ENCODE measurements around the gene SHROOM2. TPM values are rescaled to one million over a fixed set of nuclear protein-coding genes. Genes with fewer than 3 reads are reported as not detected.

Gene SHROOM2
- total RNA-seq, 1 donor from 2014 or later = not detected

DNA sequence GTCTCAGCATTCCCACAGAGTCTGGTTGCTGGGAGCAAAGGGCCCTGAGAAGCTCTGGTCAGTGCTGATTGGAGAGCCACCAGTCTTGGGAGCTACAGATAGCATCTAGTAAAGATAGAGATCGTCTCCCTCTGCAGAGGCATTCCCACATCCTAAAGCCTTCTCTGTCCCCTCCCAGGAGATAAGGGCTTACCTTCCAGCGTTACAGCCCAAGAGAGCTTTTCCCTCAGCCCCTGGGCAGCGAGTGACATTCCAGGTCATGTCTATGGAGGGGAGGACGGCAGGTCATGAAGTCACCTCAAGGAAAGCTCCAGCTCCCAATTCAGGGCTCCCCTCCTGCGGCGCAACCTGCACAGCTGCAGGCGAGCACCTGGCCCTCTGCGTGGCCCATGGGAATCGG lies 210.8 kb downstream of the SHROOM2 start:
- intact Hi-C loops (cut with micrococcal nuclease) = no loop called here

DNA sequence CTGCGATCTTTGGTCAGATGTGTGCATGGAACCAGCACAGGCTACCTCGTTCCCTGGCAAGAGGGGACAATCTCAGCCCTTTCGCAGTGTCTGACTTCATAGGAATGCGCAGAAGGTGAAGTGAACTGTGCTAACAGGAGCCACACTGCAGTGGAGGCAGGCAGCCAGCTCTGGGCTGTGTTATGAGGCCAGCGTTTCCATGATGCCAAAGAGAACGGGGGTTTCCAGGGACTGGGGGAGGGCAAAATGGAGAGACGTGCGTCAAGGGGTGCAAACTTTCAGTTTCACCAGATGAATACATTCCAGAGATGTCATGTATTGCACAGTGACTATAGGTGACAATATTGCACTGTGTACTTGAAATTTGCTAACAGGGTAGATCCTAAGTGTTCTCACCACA lies 211.3 kb downstream of the SHROOM2 start:
- intact Hi-C loops (cut with micrococcal nuclease) = no loop called here

Other genes with a start within 250 kb of the SHROOM2 start
- not detected in 2 replicates for gene GPR143, start 20.6 kb upstream of the SHROOM2 start, total RNA-seq
- not detected in 2 replicates for gene CLDN34, start 180.9 kb downstream of the SHROOM2 start, total RNA-seq